Measurements from ENCODE around the gene TBC1D3L.
"Not testable (repeated sequence)": the region's sequence is repeated elsewhere in the genome, so short reads cannot be mapped to it uniquely, and the experiment has no call there.

Gene TBC1D3L

DNA sequence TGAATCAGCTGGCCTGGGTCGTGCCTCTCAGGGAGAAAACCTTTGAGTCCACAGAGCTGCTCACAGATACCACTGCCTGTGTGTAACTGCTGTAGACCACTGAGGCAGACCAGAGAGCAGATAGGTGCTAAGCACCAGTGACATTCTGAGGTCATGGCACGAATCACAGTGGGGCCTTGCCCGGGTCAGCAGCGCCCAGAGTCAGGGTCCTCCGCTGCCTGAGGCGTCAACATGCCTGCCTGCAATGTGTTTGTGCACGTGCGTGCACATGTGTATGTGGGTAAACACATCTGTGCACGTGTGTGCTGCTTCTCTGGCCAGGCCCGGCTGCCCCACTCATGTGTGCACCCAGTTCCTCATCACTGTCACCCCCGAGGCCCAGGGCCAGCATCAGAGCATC, at the start of gene TBC1D3L:
Gene TBC1D3L (minus strand): TSS at position 101 of the 400 bp plus-strand sequence. CDS start 1,540 bp downstream, outside the sequence.
- H3K36me3 ChIP-seq (ENCODE audit: control insufficient read depth, insufficient read depth, low read length); H3K4me1 ChIP-seq (ENCODE audit: control insufficient read depth, insufficient read depth, low read length); H3K27me3 ChIP-seq (ENCODE audit: control insufficient read depth, insufficient read depth, low read length); H3K9ac ChIP-seq (ENCODE audit: low read length); H3K4me3 ChIP-seq (ENCODE audit: low read length); H3K9me3 ChIP-seq (ENCODE audit: control insufficient read depth, low read length): not testable (repeated sequence)

DNA sequence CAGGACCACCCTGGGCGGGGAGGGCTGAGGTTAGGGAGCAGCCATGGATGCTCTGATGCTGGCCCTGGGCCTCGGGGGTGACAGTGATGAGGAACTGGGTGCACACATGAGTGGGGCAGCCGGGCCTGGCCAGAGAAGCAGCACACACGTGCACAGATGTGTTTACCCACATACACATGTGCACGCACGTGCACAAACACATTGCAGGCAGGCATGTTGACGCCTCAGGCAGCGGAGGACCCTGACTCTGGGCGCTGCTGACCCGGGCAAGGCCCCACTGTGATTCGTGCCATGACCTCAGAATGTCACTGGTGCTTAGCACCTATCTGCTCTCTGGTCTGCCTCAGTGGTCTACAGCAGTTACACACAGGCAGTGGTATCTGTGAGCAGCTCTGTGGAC, 14.8 kb upstream of the TBC1D3L start, which contains the start of gene TBC1D3D:
Gene TBC1D3D (plus strand): TSS at position 301 of the 400 bp plus-strand sequence. CDS start 1,585 bp downstream, outside the sequence.
- not testable (repeated sequence) for H3K9ac ChIP-seq (ENCODE audit: low read length); H3K4me3 ChIP-seq (ENCODE audit: low read length); H3K36me3 ChIP-seq (ENCODE audit: control insufficient read depth, insufficient read depth, low read length)

More for the DNA sequence above, 14.8 kb upstream of the TBC1D3L start, which contains the start of gene TBC1D3D:
- not testable (repeated sequence) for H3K4me1 ChIP-seq (ENCODE audit: control insufficient read depth, insufficient read depth, low read length); H3K9me3 ChIP-seq (ENCODE audit: control insufficient read depth, low read length); H3K27me3 ChIP-seq (ENCODE audit: control insufficient read depth, insufficient read depth, low read length)

Measured in mucosa of stomach (tissue), 1 donor.